Effector memory CD8-positive, alpha-beta T cell (primary cell): Measurements from ENCODE around the gene EFCC1.

Experiments used
- ATAC-seq: fragments of 150-1000 bp; cut with Tn5 transposase; replicated peaks from 2 replicates; pipeline ENCODE4 v1.10.0; 2021; ENCODE audit warnings: mild to moderate bottlenecking, moderate library complexity
- DNase-seq, 3 experiments: peaks; one replicate each; pipeline ENCODE4 v3.0.0; 2021
- H3K27ac Mint-ChIP-seq, 2 donors: one replicate each; pipeline ENCODE4 v1.8.0; 2022; ENCODE audit warnings: mild to moderate bottlenecking in 2 of 2, mixed read lengths in 2 of 2, moderate library complexity in 2 of 2
- H3K27me3 Mint-ChIP-seq, 2 donors: one replicate each; pipeline ENCODE4 v1.8.0; 2022; ENCODE audit warnings: mixed read lengths in 2 of 2
- H3K36me3 Mint-ChIP-seq: one replicate; pipeline ENCODE4 v1.8.0; 2022; ENCODE audit warnings: mild to moderate bottlenecking, moderate library complexity, mixed read lengths; ENCODE audit not compliant: insufficient read depth
- H3K4me1 Mint-ChIP-seq, 2 donors: one replicate each; pipeline ENCODE4 v1.8.0; 2022; ENCODE audit warnings: low read depth in 2 of 2, mixed read lengths in 2 of 2
- H3K4me3 Mint-ChIP-seq, 2 donors: one replicate each; pipeline ENCODE4 v1.8.0; 2022; ENCODE audit warnings: mild to moderate bottlenecking in 2 of 2, mixed read lengths in 2 of 2, moderate library complexity in 2 of 2
- H3K9me3 Mint-ChIP-seq, 2 donors: one replicate each; pipeline ENCODE4 v1.8.0; 2022; ENCODE audit warnings: mixed read lengths in 2 of 2

The EFCC1 gene

DNA sequence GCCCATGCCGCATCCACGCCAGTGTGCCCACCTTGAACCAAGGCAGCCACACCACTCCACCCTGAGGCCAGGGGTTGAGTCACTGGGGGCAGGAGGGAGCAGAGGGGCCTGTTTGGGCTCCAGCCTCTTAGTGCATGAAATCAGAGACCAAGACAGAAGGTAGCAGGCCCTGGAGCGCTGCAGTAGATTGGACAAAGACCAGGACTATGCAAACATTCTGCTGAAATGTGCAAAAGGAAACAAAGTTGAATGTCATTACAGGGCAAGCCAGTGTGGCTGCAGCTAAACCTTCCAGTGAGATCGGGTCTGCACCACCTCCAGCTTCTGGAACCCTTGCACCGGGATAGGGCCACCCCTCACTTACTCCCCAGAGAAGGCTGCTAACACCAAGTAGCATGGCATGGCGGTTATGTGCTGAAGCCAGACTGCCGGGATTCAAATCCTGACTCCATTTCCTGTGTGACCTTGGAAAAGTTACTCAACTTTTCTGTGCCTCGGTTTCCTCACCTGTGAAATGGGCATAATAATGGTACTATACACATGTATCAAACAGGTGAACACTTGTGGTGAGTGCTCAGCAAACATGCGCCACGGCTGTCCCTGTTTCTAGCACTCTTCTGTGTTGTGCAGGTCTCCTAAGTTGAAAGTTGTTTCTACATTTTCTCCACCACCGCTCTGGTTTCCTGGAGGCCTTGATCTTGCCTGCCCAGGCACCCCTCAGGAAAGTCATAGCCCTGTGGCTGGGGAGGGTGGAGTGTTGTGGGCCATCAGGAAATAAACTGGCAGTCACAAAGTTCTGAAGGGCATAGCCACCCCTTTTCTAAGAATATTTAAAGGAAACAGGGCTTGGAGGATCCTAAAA is 34.5 kb downstream of the EFCC1 start:
- peaks cover 2% of the 10 kb centered on the region for H3K36me3 Mint-ChIP-seq
- no peak overlapping the region for H3K4me3 Mint-ChIP-seq
- no peak for ATAC-seq
- peaks cover 0 to 2% of the 10 kb centered on the region in 2 donors for H3K4me1 Mint-ChIP-seq
- no peaks in the 10 kb centered on the region for H3K9me3 Mint-ChIP-seq
- no peak for DNase-seq
- no peak overlapping the region for H3K27ac Mint-ChIP-seq
- peaks cover 0 to 21% of the 10 kb centered on the region in 2 donors for H3K27me3 Mint-ChIP-seq

DNA sequence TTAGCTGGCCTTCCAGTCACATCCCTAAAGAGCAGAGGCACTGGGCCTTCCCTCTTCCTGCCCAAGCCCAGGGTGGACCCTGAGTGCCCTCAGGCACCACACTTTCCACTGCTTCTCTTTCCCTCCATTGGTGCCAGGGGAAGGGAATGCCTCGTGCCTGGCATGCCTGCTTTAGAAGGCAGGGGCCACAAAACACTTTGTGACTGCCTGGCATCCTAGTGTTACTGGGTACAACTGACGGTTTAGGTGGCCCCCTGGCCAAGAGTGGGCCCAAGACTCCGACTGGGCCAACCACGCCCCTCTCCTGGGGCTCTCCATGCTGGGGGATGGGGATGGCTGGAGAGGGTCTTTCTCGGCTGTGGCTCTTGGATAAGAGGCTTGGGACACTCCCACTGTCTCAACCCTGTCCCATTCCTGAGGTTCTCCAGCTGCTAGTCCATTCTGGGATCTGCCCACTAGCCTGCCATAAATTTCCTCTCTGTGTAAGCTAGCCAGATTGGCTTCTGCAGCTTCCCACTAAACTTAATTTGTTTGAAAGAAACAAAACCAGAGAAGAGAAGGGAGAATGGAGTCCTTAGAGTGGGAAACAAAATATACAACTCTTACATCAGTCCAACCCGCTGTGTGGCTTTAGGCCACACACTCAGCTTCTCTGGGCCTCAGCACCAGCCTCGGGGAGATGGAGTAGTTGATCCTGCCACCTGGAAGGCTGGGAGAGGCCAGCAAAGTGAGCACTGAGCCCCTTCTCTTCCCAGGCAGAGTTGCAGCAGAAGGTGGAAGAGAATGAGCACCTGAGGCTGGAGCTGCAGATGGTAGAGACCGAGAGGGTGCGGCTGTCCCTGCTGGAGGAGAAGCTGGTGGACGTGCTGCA is 35.4 kb downstream of the EFCC1 start:
- H3K27me3 Mint-ChIP-seq, result peaks cover 3 to 26% of the 10 kb centered on the region in 2 donors
- no peaks in the 10 kb centered on the region for H3K9me3 Mint-ChIP-seq
- peak overlapping the region in 1 of 2 donors; percentile 55 for H3K27ac Mint-ChIP-seq
- peaks cover 0 to 2% of the 10 kb centered on the region in 2 donors for H3K4me1 Mint-ChIP-seq
- no peak overlapping the region for H3K4me3 Mint-ChIP-seq
- peaks cover 2% of the 10 kb centered on the region for H3K36me3 Mint-ChIP-seq
- no peak for DNase-seq
- no peak for ATAC-seq

DNA sequence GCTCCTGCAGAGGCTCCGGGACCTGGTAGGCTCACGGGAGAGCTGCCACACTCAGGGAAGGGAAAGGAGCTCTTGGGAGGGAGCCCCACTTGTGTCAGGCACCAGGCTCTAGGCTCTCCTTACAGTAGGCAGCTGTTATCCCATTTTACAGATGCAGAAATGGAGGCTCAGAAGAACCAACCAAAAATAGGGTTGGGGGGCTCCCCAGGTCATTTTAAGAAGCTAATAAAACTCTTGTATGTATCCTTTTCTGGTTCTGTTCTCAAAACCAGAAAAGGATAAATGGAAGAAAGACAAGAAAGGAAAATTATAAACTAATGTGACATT is 36.0 kb downstream of the EFCC1 start:
- no peak for ATAC-seq

DNA sequence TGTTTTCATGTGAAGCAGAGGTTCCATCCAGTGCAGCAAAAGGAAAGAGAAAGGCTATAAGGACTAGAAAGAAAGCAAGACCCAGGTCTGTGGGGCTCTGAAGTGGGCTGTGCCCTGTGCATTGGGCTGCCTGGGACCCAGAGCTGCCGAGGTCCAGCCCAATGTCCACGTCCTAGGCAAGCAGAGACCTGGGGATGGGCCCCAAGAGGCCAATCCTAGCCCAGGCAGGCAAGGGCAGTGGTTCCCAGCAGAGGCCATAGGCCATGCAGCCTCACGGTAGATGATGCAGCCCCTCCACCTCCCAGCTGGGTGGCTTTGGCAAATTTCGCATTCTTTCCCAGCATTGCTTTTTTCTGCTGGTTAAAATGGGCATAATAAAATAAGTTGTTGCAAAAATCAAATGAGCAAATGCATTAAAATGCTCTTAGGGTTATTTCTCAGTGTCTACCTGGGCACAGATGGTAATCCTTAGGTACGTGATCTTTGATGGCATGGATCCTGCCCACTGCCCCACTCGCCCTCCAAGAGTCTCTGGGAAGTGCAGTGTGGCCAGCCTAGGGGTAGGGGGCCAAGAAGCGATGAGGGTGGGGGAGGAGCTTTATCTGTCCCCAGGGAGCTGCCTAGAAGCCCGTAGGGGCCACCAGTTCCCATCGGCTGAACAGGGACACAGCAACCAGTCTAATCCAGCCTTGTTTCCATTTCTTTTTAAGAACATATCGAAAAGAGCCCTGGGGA is 37.2 kb downstream of the EFCC1 start:
- Mint-ChIP-seq H3K4me1 (peaks cover 0 to 2% of the 10 kb centered on the region in 2 donors), H3K27me3 (peaks cover 21 to 40% of the 10 kb centered on the region in 2 donors), H3K36me3 (peaks cover 2% of the 10 kb centered on the region), H3K27ac (no peak overlapping the region), H3K9me3 (no peaks in the 10 kb centered on the region), H3K4me3 (no peak overlapping the region)
- ATAC-seq (no peak), DNase-seq (no peak)

More for the DNA sequence above, 36.0 kb downstream of the EFCC1 start:
- peak overlapping the region in 1 of 2 donors; percentile 55 for H3K27ac Mint-ChIP-seq
- peaks cover 9 to 32% of the 10 kb centered on the region in 2 donors for H3K27me3 Mint-ChIP-seq
- H3K4me3 Mint-ChIP-seq, result no peak overlapping the region
- no peak for DNase-seq
- H3K9me3 Mint-ChIP-seq, result no peaks in the 10 kb centered on the region
- peaks cover 2% of the 10 kb centered on the region for H3K36me3 Mint-ChIP-seq
- H3K4me1 Mint-ChIP-seq, result peaks cover 0 to 2% of the 10 kb centered on the region in 2 donors

DNA sequence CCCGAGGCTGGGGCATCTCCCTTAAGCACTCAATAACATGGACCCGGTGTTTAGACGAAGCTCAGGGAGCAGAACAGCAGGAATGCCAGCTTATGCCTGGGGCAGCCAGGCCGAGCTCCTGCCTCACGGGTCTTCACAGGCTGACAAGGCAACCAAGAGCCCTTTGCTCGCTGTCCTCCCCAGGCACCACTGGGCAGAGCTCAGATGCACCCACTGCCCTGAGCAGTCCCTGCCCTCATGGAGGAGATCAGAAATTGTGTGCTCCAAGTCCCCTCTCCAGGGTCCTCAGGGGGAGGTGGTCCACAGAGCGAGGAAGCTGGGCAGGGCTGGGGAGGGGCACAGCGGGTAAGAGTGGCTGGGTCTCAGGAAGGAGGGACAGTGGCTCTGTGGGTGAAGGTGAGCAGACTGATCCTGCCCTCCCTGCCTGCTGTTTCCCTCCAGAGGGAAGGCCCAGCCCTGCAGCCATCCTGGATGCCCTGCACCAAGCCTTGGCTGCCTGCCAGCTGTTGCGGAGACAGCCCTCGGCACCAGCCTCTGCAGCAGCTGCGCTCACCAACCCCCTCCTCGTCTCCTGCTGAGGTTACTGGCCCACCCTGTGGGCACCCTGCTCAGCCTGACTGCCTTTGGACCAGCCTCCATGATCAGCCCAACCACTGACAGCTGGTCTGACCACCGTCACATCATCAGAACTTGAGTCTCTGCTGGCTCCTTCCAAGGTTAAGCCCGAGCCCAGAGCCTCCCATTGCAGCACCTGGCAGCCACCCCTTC is 38.4 kb downstream of the EFCC1 start:
- H3K4me1 Mint-ChIP-seq, result peaks cover 0 to 2% of the 10 kb centered on the region in 2 donors
- peaks cover 21 to 40% of the 10 kb centered on the region in 2 donors for H3K27me3 Mint-ChIP-seq
- H3K4me3 Mint-ChIP-seq, result no peak overlapping the region
- DNase-seq, result no peak
- H3K9me3 Mint-ChIP-seq, result no peaks in the 10 kb centered on the region
- ATAC-seq, result no peak
- H3K27ac Mint-ChIP-seq, result no peak overlapping the region
- peaks cover 2% of the 10 kb centered on the region for H3K36me3 Mint-ChIP-seq

DNA sequence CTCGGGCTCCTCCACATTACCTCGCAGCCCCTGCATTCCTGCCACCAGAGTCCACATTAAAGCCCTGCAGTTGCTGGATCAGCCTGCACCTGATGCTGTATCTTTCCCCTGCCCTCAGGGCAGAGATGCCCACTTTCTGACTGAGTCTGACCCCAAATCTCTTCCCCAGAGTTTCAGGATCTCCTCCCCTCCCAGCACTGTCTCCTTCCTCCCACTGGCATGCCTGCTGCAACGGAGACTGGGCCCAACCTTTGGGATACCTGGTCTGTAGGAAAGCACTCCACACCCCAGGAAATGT is 38.9 kb downstream of the EFCC1 start:
- DNase-seq (no peak), ATAC-seq (no peak)
- Mint-ChIP-seq H3K4me3 (no peak overlapping the region), H3K27ac (no peak overlapping the region), H3K4me1 (peaks cover 2 to 4% of the 10 kb centered on the region in 2 donors), H3K27me3 (peaks cover 21 to 40% of the 10 kb centered on the region in 2 donors), H3K9me3 (no peaks in the 10 kb centered on the region), H3K36me3 (peaks cover 6% of the 10 kb centered on the region)

DNA sequence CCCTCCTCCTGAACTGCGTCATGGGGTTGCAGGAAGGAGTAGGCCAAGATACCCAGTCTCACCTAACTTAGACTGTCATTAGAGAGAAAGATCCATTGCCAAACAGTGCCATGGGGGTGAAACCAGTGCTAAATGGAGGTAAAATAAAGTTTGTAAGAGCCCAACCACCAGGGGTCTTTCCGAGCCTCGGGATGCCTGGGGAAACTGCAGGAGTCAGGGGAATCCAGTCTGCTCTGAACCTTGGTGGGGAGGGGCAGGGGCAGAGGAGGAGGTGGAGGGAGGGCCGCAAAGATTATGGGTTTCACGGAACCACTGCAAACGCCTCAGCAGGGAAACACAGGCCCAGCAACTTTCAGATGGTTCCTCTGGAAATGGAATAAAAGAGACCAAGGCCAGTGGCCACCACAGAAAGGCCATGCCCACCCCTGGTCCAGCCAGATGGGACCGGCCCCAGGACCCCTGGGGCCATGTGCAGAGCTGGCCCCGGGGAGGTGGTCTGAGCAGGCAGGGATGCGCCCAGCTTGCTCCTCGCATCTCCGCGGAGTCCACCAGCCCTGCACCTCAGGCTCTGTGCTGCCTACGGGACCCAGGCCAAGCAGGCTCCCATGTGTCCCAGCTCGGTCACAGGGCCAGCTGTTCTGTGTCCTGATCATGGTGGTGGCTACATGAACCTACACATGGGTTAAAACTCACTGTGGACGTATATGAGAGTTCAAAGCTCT is 39.6 kb downstream of the EFCC1 start:
- H3K4me3 Mint-ChIP-seq, result no peak overlapping the region
- peaks cover 21 to 40% of the 10 kb centered on the region in 2 donors for H3K27me3 Mint-ChIP-seq
- no peak for DNase-seq
- H3K27ac Mint-ChIP-seq, result no peak overlapping the region
- H3K9me3 Mint-ChIP-seq, result no peaks in the 10 kb centered on the region
- H3K36me3 Mint-ChIP-seq, result peaks cover 6% of the 10 kb centered on the region
- no peak for ATAC-seq
- H3K4me1 Mint-ChIP-seq, result peaks cover 2 to 5% of the 10 kb centered on the region in 2 donors

DNA sequence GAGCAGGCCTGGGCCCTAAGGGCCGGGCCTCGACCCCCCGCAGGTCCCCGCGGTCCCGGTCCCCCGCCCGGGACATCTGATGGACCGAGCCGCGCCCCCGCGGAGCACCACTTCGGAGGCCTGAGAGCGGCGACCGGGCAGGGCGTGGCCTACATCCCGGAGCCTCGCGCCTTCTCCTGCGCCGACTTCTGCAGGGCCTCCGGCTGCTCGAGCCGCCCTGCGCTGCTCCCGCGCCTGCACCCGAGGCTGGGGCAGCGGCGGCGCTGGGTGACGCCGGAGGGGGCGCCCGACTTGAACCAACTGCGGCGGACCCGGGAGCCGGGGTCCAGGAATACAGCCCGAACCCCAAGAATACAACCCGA is 44.6 kb downstream of the EFCC1 start:
- Mint-ChIP-seq H3K36me3 (peaks cover 4% of the 10 kb centered on the region), H3K4me3 (peak overlapping the region; percentile 35 to 62), H3K9me3 (no peaks in the 10 kb centered on the region), H3K27me3 (peaks cover 19 to 21% of the 10 kb centered on the region in 2 donors), H3K27ac (no peak overlapping the region), H3K4me1 (peaks cover 0 to 5% of the 10 kb centered on the region in 2 donors)
- DNase-seq (peak in 2 of 3 experiments; percentile 17 to 19), ATAC-seq (peak; percentile 90)

DNA sequence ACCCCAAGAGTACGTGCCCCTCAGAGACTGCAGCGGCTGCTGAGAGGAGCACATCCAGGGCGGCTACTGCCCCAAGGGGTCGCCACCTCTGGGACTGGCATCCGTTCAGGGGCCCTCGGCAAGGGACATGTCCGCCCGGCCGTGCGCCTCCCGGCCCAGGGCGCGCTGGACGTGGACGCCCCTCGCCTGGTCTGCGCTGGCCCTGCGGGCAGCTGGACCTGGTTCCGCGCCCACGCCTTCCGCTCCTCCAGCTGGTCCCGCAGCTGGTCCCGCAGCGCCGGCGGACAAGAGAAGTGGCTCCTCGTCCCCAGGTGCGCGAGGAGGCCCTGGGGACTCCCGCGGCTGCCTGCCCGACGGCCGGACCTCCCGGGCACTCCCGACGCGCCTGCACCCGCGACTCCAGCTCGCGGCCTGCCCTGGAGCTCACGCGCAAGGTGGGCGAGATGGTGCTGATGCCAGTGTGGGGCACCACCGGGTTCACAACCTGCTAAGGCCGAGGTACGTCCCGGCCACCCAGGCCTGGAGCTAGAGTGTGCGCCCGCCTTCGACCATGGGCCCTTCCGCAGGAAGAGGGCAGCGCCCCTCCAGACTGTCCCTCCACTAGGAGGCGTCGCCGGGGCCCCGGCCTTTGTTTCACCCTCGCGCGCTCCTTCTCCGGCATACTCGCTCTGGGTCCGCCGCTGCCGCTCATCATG is 45.1 kb downstream of the EFCC1 start:
- Mint-ChIP-seq H3K9me3 (no peaks in the 10 kb centered on the region), H3K27ac (no peak overlapping the region), H3K4me3 (peak overlapping the region in 1 of 2 donors; percentile 62)

DNA sequence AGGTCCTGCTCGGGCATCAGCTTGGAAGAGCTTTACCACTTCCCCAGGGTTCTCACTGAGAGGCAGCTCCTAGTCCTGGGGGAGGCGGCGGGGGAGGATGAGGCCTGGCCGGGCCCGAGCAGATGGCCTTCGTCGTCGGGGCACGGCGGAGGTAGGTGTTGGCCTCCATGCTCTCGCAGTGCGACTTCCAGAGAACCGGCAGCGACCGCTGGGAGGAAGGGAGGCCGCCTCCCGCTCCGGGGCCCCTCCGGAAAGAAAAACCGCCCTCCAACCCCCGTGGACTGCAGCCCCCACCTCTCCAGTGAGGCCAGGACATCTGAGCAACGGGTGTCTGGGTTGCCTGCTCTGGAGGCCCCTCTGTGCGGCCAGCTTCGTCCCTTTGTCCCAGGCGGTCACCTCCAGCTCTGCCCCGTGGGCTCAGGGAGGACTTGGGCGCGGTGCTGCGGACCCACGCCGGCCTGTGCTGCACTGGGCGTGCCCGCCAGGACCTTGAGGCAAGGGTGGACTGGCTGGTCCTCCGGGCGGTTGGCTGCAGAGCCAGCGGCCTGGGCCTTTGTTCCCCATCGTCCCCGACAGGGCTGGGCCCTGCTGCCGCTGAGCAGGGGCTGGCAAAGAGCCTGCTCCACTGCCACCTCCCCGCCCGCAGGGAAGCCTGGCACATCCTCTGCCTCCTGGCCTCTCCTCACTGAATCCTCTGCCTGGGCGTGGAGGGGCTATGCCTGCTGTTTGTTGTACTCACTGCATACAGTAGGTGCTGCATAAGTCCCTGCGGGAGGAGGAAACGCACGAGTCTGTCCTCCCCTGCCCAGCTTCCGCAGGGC is 45.8 kb downstream of the EFCC1 start:
- H3K4me1 Mint-ChIP-seq, result peaks cover 0 to 5% of the 10 kb centered on the region in 2 donors

More for the DNA sequence above, 45.1 kb downstream of the EFCC1 start:
- no peak for DNase-seq
- peaks cover 0 to 5% of the 10 kb centered on the region in 2 donors for H3K4me1 Mint-ChIP-seq
- peak; percentile 65 for ATAC-seq
- H3K36me3 Mint-ChIP-seq, result peaks cover 4% of the 10 kb centered on the region
- H3K27me3 Mint-ChIP-seq, result peaks cover 16 to 20% of the 10 kb centered on the region in 2 donors

DNA sequence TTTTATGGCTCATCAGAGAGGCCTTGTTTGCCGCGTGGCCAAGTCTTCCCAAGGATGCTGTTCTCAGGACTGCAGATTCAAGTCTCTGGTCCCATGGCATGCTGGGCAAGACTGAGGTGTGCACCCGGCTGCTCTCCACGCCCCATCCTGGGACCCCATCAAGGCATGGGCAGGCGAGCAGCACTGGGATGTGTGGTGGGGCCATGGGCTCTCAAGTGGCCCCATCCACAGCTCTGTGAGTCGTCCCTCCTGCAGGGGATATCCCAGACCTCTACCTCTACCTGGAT is 46.4 kb downstream of the EFCC1 start:
- peak overlapping the region in 1 of 2 donors; percentile 55 for H3K4me3 Mint-ChIP-seq

More for the DNA sequence above, 45.8 kb downstream of the EFCC1 start:
- no peak overlapping the region for H3K27ac Mint-ChIP-seq
- H3K36me3 Mint-ChIP-seq, result peaks cover 4% of the 10 kb centered on the region
- no peaks in the 10 kb centered on the region for H3K9me3 Mint-ChIP-seq
- DNase-seq (no peak), ATAC-seq (no peak)
- H3K4me3 Mint-ChIP-seq, result peak overlapping the region in 1 of 2 donors; percentile 62
- H3K27me3 Mint-ChIP-seq, result peaks cover 9 to 13% of the 10 kb centered on the region in 2 donors

More for the DNA sequence above, 46.4 kb downstream of the EFCC1 start:
- Mint-ChIP-seq H3K4me1 (peaks cover 0 to 5% of the 10 kb centered on the region in 2 donors), H3K27ac (no peak overlapping the region), H3K36me3 (peaks cover 4% of the 10 kb centered on the region), H3K9me3 (no peaks in the 10 kb centered on the region), H3K27me3 (peaks cover 3 to 7% of the 10 kb centered on the region in 2 donors)
- no peak for ATAC-seq
- no peak for DNase-seq
